NCI-H748 treated with DMSO at 0.1 percent for 48 hours (cell line): ENCODE results near the gene CALML4.

Experiments
- DNase-seq: peaks from one replicate; lab custom pipeline; 2025; lab: John Stamatoyannopoulos, UW

The CALML4 gene

DNA sequence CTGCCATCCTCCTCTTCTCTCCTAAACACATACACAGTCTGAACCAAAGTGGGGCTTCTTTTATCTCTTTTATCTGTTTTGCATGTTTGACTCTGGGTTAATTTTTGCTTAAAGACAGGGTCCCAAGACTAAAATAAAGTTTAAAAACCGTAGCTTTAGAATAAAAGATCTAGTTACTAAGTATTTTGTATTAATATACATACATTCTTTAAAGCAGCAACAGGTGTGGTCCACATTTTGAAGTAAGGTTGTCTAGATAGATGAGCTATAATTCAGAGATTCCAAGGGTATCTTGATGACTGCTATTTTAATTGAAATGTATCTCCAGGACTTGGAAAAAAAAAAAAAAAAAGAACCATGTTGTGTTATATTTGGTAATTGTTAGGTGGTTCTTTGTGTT is 61.3 kb downstream of the CALML4 start:
- no peak for DNase-seq

- no peak for DNase-seq
These were observed 62.0 kb downstream of the CALML4 start for GRCh38 chr15:68143129-68143528.
